GM12864 (cell line): Measurements from ENCODE around the gene CCT5.
A peak's percentile ranks its signal among the peaks of the same experiment; 100 is the strongest.
"Not testable (repeated sequence)": the region's sequence is repeated elsewhere in the genome, so short reads cannot be mapped to it uniquely, and the experiment has no call there.

Source experiments
- DNase-seq: peaks from one replicate; pipeline ENCODE4 v3.0.0-alpha.2; 2011; ENCODE audit warnings: low read depth
- H3K4me3 ChIP-seq: 2 replicates; pipeline ENCODE4 v1.5.1; 2011; ENCODE audit warnings: mild to moderate bottlenecking, low read depth, low read length, control low read depth
- CTCF ChIP-seq: IDR thresholded peaks from 2 replicates; pipeline ENCODE4 v1.5.1; 2011; ENCODE audit warnings: low read depth, mild to moderate bottlenecking, moderate library complexity, low read length, control low read depth, inconsistent platforms; ENCODE audit errors: missing control alignments

CCT5 gene

GRCh38 chr5:10307206-10308148 lies 57.4 kb downstream of the CCT5 start, which contains the start of gene CMBL:
TSS of gene CMBL (minus strand) at chr5:10307902. CDS start at chr5:10290762, 17,140 bp downstream.
- no peak for TF ChIP-seq CTCF
- peak within 1 kb of the TSS; percentile 53 for H3K4me3 ChIP-seq
- no peak for DNase-seq

GRCh38 chr5:10308844-10309243 lies 58.8 kb downstream of the CCT5 start:
- DNase-seq = no peak
- no peak overlapping the region for H3K4me3 ChIP-seq
- no peak for TF ChIP-seq CTCF

- no peak for TF ChIP-seq CTCF
- DNase-seq = no peak
- no peak overlapping the region for H3K4me3 ChIP-seq
These were observed 60.1 kb downstream of the CCT5 start for GRCh38 chr5:10310066-10310779.

GRCh38 chr5:10310835-10311570 lies 60.9 kb downstream of the CCT5 start:
- not testable (repeated sequence) for DNase-seq, H3K4me3 ChIP-seq

- TF ChIP-seq CTCF = no peak
These were observed 61.7 kb downstream of the CCT5 start for GRCh38 chr5:10311595-10312425.

GRCh38 chr5:10315201-10315600 lies 65.1 kb downstream of the CCT5 start:
- no peak for TF ChIP-seq CTCF
- DNase-seq = no peak
- no peak overlapping the region for H3K4me3 ChIP-seq

More at GRCh38 chr5:10311595-10312425, 61.7 kb downstream of the CCT5 start:
- H3K4me3 ChIP-seq = no peak overlapping the region
- no peak for DNase-seq
